NCI-H1417 treated with DMSO at 0.1 percent for 48 hours (cell line): Measurements from ENCODE around the gene SCML1.

Source experiments
- DNase-seq: peaks from one replicate; lab custom pipeline; 2025; lab: John Stamatoyannopoulos, UW

SCML1 gene, protein sequence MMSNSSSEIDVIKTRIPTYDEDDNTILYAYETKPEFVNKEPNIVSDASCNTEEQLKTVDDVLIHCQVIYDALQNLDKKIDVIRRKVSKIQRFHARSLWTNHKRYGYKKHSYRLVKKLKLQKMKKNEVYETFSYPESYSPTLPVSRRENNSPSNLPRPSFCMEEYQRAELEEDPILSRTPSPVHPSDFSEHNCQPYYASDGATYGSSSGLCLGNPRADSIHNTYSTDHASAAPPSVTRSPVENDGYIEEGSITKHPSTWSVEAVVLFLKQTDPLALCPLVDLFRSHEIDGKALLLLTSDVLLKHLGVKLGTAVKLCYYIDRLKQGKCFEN

GRCh38 chrX:17736856-17737709 lies at the start of gene SCML1:
Gene SCML1, plus strand, starts transcription at chrX:17737493. Its CDS starts 6,694 bp downstream, at chrX:17744187.
- DNase-seq = peak; percentile 96

GRCh38 chrX:17687648-17688047 lies 49.6 kb upstream of the SCML1 start:
- DNase-seq = no peak

DNA sequence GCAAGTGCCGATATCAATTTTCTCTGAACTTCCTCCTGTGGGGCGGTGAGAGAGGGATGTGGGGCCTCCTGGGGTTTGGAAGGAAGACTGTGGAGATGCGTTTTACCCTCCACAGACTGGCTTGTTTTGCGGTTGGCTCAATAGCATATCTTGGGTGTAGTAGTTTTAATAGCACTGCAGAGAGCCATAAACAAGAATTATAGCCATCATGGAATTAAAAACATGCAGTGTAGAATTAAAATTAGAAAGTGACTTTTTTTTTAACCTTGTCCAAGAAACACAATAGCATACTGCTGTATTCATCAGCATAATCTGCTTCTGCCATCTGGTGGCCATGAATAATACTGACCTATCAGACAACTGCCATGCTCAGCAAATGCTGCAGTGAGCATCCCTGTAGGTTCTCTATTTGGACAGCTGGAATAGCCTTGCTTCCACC lies 47.3 kb upstream of the SCML1 start:
- peak; percentile 64 for DNase-seq

DNA sequence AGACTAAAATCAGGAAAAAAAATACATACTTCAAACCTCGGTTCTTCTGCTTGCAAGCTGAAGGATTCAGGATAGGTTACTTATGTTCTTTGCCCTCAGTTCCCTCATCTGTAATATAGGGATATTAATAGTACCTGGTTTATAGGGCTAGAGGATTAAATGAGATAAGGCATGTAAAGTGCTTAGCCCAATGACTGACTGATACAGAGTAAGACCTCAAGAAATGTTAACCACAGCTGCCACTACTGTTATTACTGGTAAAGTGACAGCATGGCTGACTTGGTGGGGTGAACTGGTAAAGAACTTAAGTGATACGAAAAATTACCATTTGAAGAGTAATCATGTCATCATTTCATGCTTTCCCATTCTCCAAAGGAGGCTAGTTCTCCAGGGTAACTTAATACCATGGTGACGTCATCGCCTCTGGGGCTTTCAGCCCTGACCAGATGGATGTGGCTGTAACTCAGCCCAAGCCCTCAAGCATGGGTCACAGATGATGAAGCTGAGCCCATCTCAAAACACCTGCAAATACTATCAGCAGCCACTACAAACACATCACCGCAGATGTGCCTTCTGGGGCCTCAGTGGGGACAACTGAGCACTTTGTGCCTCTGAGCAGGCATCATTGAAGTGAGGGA lies 44.5 kb upstream of the SCML1 start:
- DNase-seq = no peak

GRCh38 chrX:17697191-17697590 lies 40.1 kb upstream of the SCML1 start:
- no peak for DNase-seq

GRCh38 chrX:17700976-17701375 lies 36.3 kb upstream of the SCML1 start:
- DNase-seq = no peak

GRCh38 chrX:17703201-17703600 lies 34.1 kb upstream of the SCML1 start:
- DNase-seq = no peak

GRCh38 chrX:17705211-17705610 lies 32.1 kb upstream of the SCML1 start:
- DNase-seq = no peak

GRCh38 chrX:17706676-17707075 lies 30.6 kb upstream of the SCML1 start:
- DNase-seq = no peak

GRCh38 chrX:17707731-17708130 lies 29.6 kb upstream of the SCML1 start:
- DNase-seq = no peak

GRCh38 chrX:17710871-17711301 lies 26.4 kb upstream of the SCML1 start:
- no peak for DNase-seq

GRCh38 chrX:17713288-17713687 lies 24.0 kb upstream of the SCML1 start:
- no peak for DNase-seq

GRCh38 chrX:17718649-17719165 lies 18.6 kb upstream of the SCML1 start:
- no peak for DNase-seq

DNA sequence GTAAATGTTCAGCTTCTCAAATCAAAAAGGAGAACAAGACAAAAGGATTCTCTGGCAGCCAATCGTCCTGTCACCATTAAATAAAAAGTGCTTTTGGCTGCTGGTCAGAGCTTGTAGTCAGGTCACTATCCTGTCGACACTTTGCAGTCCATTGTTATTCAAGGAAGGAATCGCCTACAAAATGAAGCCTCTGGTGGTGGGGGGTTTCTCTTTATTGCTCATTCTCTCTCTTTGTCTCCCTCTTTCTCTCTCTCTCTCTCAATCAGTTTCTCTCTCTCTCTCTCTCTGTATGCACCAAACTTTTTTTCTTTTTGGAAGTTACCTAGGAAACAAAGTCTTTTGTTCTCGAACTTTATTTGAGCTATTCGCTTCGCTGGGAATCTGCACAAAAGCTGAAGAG lies 17.6 kb upstream of the SCML1 start:
- DNase-seq = no peak

GRCh38 chrX:17721715-17722114 lies 15.6 kb upstream of the SCML1 start:
- no peak for DNase-seq

DNA sequence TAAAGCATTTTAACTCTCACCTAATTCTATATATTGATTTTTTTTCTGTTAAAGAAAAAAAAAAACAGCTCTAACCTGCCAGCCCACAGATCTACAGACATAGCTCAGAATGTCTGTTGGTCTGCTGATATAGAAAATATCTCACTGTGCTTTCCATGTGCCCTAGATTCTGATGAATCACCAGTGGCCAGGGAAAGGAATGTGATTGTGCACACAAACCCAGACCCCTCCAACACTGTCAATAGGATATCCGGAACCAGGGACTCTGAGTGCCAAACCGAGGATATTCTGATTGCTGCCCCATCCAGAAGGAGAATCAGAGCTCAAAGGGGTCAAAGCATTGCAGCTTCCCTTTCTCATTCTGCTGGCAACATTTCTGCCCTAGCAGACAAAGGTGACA lies 12.1 kb upstream of the SCML1 start:
- DNase-seq = no peak

DNA sequence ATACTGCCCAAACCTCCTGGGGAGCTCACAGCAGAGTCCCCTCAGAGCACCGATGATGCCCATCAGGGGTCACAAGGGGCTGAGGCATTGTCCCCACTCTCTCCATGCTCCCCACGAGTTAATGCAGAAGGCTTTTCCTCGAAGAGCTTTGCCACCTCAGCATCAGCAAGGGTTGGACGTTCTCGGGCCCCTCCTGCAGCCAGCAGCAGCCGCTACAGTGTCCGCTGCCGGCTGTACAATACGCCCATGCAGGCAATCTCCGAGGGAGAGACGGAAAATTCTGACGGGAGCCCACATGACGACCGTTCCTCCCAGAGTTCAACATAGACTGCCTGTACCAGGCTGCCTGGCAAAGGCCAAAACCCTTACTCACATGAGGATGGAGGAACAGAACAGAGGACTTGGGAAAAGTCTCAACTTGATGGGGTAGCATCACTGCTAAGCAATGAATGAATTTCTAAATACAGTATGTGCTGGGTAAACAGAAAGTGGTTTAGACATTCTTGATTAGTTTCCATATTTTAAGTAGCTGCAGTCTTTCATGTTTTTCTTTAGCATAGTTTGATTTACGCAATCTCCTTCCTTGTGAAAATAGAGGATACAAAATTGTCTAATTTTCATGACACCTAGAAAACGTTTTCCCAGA lies 5.0 kb upstream of the SCML1 start:
- no peak for DNase-seq

DNA sequence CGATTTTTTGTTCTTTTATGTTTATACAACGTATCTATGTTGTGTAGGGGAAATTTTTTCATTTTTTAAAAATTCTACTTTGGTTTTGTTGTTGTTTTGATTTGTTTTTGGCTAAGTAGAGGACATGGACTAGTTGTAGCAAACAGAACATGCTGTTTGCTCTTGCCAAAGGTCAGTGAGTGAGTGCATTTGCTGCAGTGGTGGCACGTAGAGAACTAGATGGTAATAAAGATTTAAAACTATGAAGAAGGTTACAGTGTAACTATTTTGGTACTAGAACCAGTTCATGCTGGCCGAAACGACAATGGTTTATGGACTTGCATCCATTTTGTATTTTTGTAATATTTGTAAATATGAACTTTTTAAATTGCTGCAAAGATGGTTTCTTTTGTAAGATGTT lies 1.9 kb upstream of the SCML1 start:
- no peak for DNase-seq

DNA sequence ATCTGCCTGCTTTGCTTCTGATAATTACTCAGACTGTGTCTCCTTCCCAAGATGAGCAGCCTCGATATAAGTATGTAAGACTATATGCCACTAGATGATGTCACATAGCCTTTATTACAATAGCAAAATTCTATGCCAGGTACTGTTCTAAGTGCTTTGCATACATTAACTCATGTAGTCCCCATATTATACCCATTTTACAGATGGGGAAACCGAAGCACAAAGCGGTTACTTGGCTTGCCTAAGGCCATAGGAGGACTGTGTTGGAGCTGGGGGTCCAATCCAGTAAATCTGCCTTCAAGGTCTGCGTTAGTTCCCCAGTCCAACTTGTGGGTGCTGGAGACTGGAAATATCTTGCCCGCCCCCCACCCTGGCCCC lies 826 bp upstream of the SCML1 start:
- no peak for DNase-seq

GRCh38 chrX:17737710-17737985 lies 355 bp downstream of the SCML1 start:
- no peak for DNase-seq

GRCh38 chrX:17737986-17738713 lies 857 bp downstream of the SCML1 start:
- no peak for DNase-seq
